IPS-NIHi7 (cell line): ENCODE measurements around the gene CACNA2D3.
A peak's percentile ranks its signal among the peaks of the same experiment; 100 is the strongest.

Experiments used
- DNase-seq: peaks from one replicate; pipeline ENCODE4 v3.0.0; 2012; ENCODE audit warnings: mixed read lengths; ENCODE audit errors: extremely low spot score

The CACNA2D3 gene

GRCh38 chr3:54917174-54917573, 794.8 kb downstream of the CACNA2D3 start:
- no peak for DNase-seq

GRCh38 chr3:54917862-54918261, 795.5 kb downstream of the CACNA2D3 start:
- no peak for DNase-seq

DNA sequence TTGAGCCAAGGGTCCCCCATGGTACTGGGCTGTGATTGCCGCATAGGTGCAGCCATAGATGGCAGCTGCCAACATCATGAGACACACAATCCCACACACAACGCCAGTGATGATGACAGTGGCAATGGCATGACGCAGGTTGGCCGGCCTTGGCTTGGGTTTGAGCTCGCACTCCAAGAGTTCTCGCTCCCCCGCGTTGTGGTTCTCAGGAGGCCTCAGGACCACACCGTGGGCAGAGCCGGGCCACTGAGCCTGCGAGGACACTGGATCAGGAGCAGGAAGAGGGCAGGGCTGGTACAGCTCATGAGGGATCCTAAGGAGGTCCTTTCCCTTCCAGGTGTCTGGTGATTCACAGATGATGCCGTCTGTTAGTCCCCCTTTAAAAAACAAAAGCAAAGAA, 796.2 kb downstream of the CACNA2D3 start:
- no peak for DNase-seq

DNA sequence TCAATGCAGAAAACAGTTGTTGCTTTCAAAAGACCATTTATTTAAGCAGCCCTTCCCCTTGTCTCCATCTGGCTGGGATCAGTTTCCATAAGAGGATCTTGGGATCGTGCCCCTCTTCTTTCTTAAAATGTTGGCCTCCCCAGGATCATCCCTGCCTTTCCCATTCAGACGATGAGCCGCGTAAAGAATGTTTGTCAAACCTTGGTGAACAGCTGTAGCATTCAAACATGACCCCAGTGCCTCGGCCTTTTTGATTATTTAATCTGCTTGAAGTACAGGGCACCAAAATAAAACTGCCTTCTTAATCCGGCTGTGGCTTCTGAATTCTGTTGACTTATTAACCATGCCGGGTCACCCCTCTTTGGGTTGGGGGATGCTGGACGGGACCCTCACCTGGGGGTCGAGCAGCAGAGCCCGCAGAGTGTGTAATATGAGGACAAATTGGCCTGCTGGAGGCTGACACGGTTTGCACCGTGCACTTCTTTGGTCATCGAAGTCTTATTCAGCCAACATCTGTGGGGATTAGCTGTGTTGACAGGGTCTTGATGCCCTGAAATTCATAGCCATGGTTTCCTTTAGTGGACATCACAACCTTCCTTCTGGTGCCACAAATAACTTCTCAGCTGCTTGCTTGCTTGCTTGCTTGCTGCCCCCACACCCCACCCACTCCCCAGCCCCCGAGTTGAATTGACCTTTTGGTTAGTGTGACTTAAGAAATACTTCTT, 805.9 kb downstream of the CACNA2D3 start, which contains the start of gene LRTM1:
LRTM1 (minus strand) TSS at position 14 of the 725 bp plus-strand sequence. CDS start 148 bp downstream, outside the sequence.
- no peak for DNase-seq

- no peak for DNase-seq
These were observed 808.8 kb downstream of the CACNA2D3 start for GRCh38 chr3:54931182-54931581.

GRCh38 chr3:54932606-54933005, 810.3 kb downstream of the CACNA2D3 start:
- DNase-seq: no peak

- no peak for DNase-seq
These were observed 813.5 kb downstream of the CACNA2D3 start for GRCh38 chr3:54935869-54936268.

DNA sequence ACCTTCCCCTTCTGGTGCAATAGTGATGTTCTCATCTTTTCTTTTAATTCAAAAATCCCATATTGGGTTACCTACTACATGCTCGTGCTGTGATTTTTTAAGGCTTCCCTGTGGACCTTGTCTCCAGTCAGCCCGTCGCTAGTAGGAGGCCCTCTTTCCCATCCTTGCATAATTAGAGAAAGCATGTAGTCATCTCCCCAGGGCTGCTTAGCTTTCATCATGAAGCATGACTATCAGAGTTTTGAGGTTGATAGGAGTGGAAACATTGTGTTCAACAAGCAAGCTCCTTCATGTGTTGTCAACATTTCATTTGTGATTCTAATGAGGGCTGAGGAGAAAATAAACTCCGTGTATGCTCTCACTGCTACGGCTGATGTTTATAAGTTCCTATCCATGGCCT, 814.2 kb downstream of the CACNA2D3 start:
- no peak for DNase-seq

DNA sequence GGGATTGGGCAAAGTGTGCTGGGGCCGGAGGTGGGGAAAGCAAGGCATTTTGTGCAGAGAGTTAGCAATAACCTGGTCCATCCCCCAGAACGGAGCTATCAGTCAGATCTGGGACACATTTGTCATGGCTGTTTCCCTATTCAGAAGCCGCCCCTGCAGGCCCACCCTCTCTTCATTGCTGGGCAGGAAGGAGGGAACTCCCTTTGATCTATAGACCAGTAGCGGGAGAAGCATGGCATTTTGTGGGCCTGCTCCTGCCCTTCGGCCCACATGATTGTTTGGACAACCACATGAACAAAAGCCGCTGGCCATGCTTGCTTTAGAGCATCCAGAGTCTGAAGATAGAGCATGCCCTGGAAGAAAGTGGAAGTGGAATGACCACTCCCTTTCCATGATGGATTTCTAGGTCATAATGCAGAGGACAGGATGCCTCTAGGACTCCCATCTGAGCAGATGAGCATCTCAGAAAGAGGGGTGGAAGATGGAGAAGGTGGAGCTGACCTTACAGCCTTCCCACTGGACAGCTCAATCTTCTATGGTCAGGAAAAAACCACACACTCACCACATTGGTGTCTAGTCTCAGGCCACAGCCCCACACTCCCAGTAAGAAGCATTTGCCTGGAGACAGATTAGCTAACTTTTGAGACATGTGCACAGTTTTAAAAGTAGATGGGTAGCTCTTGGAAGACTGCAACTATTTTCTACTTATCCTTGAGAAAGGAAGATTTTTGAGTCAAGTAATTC, 817.4 kb downstream of the CACNA2D3 start:
- DNase-seq: no peak

- no peak for DNase-seq
These were observed 818.6 kb downstream of the CACNA2D3 start for GRCh38 chr3:54940971-54941370.

- no peak for DNase-seq
These were observed 819.5 kb downstream of the CACNA2D3 start for GRCh38 chr3:54941690-54942362.

DNA sequence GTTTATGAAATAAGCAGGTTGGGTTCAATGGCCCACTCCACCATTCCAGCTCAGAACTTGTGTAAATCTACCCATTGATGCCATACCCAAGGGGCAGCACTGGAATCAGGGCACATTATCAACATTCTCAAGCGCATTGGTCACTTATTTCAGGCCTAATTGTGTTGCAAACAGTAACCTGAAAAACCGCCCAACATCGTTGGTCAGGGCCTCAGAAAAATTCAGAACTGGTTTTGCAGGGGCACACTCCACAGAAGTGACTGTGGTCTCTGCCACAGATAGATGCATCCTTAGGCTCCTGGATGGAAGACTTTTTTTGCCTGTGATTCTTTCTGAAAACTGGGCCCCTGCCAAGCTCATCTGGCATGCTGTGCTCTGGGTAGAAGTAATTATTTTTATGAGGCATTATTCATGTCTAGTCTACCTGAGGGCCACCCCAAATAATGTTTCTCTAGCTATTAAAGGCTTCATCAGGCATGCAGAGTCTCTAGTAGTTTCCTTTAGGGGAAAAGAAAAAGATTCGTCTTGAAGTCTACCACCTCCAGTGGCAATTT, 827.2 kb downstream of the CACNA2D3 start:
- no peak for DNase-seq

- no peak for DNase-seq
These were observed 828.1 kb downstream of the CACNA2D3 start for GRCh38 chr3:54950391-54951003.

- DNase-seq: peak; percentile 79
These were observed 829.1 kb downstream of the CACNA2D3 start for GRCh38 chr3:54951405-54951804.

- DNase-seq: peak; percentile 49
These were observed 831.7 kb downstream of the CACNA2D3 start for GRCh38 chr3:54954022-54954421.

GRCh38 chr3:54954521-54954920, 832.2 kb downstream of the CACNA2D3 start:
- peak; percentile 37 for DNase-seq

DNA sequence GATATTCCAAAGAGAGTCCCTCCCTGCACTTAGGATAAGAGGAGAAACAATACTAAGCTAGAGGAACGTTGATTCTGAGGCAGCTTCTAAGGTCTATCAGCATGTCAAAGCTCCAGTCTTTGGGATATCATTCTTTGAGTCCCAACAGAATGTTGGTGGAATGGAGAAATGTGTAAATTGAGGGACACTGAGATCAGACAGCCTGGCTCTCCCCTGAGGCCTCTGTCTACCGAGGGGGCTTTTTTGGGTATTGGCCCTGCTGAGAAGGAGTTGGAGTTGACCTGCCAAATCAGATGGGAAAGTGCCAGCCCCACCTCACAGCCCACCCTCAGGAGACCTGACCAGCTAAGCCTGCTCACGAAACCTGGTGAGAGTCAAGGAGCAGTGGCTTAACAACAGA, 833.1 kb downstream of the CACNA2D3 start:
- no peak for DNase-seq

DNA sequence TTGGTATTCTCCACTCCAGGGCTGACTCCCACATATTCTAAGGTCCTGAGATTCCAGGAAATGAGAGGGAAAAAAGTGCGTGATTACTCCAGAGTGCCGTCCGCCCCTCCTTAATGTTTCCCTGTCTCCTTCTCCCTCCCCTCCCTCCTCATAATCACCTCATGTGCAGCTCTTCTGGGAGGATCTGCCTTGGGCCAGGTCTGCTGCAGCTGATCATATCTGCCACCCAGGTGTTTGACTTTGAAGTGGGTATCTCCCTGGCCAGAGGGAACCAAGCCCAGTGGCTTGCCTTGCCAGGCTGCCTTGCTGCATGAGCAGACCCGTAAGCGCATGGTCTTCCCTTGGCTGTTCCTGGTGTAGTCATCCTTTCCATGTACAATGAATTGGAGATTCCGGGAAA, 833.6 kb downstream of the CACNA2D3 start:
- DNase-seq: no peak

GRCh38 chr3:54957711-54958110, 835.4 kb downstream of the CACNA2D3 start:
- no peak for DNase-seq

- no peak for DNase-seq
These were observed 837.7 kb downstream of the CACNA2D3 start for GRCh38 chr3:54960082-54960481.

DNA sequence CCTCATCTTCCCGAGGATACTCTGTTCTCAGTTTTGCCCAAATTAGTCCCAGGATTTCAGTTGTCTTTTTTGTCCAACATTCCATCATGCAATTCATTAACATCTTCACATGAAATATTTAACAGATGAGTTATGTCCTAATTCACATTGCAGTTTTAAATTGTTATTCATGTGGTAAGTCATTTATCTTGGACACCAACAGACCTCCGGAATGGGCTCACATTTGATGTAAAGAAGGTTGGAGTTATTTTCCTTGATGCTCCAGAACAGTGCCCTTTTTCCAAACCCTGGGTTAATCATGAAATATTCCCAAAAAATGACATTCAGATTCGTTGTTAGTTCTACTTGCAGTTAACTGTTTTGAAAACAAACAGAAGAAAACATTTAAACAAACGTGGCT, 838.3 kb downstream of the CACNA2D3 start:
- DNase-seq: no peak

- DNase-seq: no peak
These were observed 839.8 kb downstream of the CACNA2D3 start for GRCh38 chr3:54962200-54962599.
